IMR-90 (cell line): ENCODE results near the gene RAPH1. TPM values are rescaled to one million over a fixed set of nuclear protein-coding genes. Genes with fewer than 3 reads are reported as not detected.

ENCODE experiments used
- ATAC-seq: fragments of 200-7000 bp; cut with Tn5 transposase; 2 replicates; pipeline ENCODE4 v1.9.1; 2020; ENCODE audit warnings: low read depth, mild to moderate bottlenecking, moderate library complexity
- BruUV-seq: library from RNA; stranded (reverse); fragments of 400-500 nt; replicated peaks from 2 replicates; lab custom pipeline; 2021; lab: Mats Ljungman, UMichigan
- CTCF ChIA-PET: fragments of 300-600 bp; formaldehyde crosslinking; extraction: SDS; loops from one replicate; lab custom pipeline; 2021; ENCODE audit warnings: antibody characterized with exemption; lab: Yijun Ruan, JAX
- POLR2A ChIA-PET: fragments of 300-600 bp; sonication (Branson Sonifier 250); formaldehyde crosslinking; loops from one replicate; lab custom pipeline; 2022; ENCODE audit warnings: antibody characterized with exemption; ENCODE audit not compliant: unreplicated experiment; lab: Charles Lee
- DNase-seq: peaks from one replicate; pipeline ENCODE4 v3.0.0; 2013
- H2AFZ ChIP-seq: replicated peaks from 2 replicates; pipeline ENCODE3; 2013; ENCODE audit warnings: low read length, mild to moderate bottlenecking; ENCODE audit not compliant: poor library complexity
- H2AK5ac ChIP-seq: 2 replicates; pipeline ENCODE4 v1.6.1; 2013; ENCODE audit warnings: low read depth, low read length, inconsistent platforms
- H2AK9ac ChIP-seq: replicated peaks from 2 replicates; pipeline ENCODE3; 2013; ENCODE audit warnings: mild to moderate bottlenecking, low read depth, low read length, moderate library complexity; ENCODE audit not compliant: poor library complexity
- H2BK120ac ChIP-seq: 2 replicates; pipeline ENCODE4 v1.6.1; 2013; ENCODE audit warnings: low read depth, low read length, inconsistent platforms
- H2BK15ac ChIP-seq: 3 replicates; pipeline ENCODE4 v1.6.1; 2013; ENCODE audit warnings: low read depth, low read length, inconsistent platforms
- H2BK20ac ChIP-seq: 2 replicates; pipeline ENCODE4 v1.6.1; 2013; ENCODE audit warnings: low read depth, mild to moderate bottlenecking, inconsistent platforms, low read length, moderate library complexity
- H2BK5ac ChIP-seq: 2 replicates; pipeline ENCODE4 v1.6.1; 2013; ENCODE audit warnings: mild to moderate bottlenecking, low read depth, low read length, inconsistent platforms; ENCODE audit not compliant: poor library complexity, severe bottlenecking
- H3K14ac ChIP-seq: replicated peaks from 2 replicates; pipeline ENCODE4 v1.6.1; 2013; ENCODE audit warnings: low read depth, low read length, inconsistent platforms
- H3K18ac ChIP-seq: 2 replicates; pipeline ENCODE4 v1.6.1; 2013; ENCODE audit warnings: low read depth, low read length, control low read depth
- H3K23ac ChIP-seq: 2 replicates; pipeline ENCODE4 v1.6.1; 2013; ENCODE audit warnings: low read depth, low read length, inconsistent platforms
- H3K27ac ChIP-seq: 2 replicates; pipeline ENCODE4 v1.5.1; 2013; ENCODE audit warnings: mild to moderate bottlenecking, control low read depth, low read length; ENCODE audit not compliant: insufficient read depth
- H3K27me3 ChIP-seq: 2 replicates; pipeline ENCODE4 v1.6.1; 2013; ENCODE audit warnings: low read length; ENCODE audit not compliant: control insufficient read depth, insufficient read depth
- H3K36me3 ChIP-seq: 2 replicates; pipeline ENCODE4 v1.6.1; 2013; ENCODE audit warnings: low read length, mixed read lengths; ENCODE audit not compliant: control insufficient read depth, insufficient read depth
- H3K4ac ChIP-seq: 2 replicates; pipeline ENCODE4 v1.6.1; 2013; ENCODE audit warnings: low read depth, low read length, inconsistent platforms
- H3K4me1 ChIP-seq: 2 replicates; pipeline ENCODE4 v1.6.1; 2013; ENCODE audit warnings: low read length, mixed read lengths; ENCODE audit not compliant: control insufficient read depth, insufficient read depth
- H3K4me2 ChIP-seq: 2 replicates; pipeline ENCODE4 v1.6.1; 2013; ENCODE audit warnings: low read depth, mild to moderate bottlenecking, control low read depth, low read length, moderate library complexity
- H3K4me3 ChIP-seq: 2 replicates; pipeline ENCODE4 v1.5.1; 2013; ENCODE audit warnings: low read depth, mild to moderate bottlenecking, control low read depth, low read length, moderate library complexity; ENCODE audit not compliant: insufficient read depth
- H3K56ac ChIP-seq: 2 replicates; pipeline ENCODE4 v1.6.1; 2013; ENCODE audit warnings: low read length, inconsistent platforms; ENCODE audit not compliant: insufficient read depth; ENCODE audit errors: extremely low read depth
- H3K79me1 ChIP-seq, 2 experiments: 2 replicates each; pipeline ENCODE4 v1.6.1; 2013; ENCODE audit warnings: low read length in 2 of 2, inconsistent platforms in 1 of 2, low read depth in 1 of 2
- H3K9ac ChIP-seq: 2 replicates; pipeline ENCODE4 v1.6.1; 2013; ENCODE audit warnings: low read depth, low read length, control low read depth
- H3K9me1 ChIP-seq: 2 replicates; pipeline ENCODE4 v1.6.1; 2013; ENCODE audit warnings: low read length, inconsistent platforms; ENCODE audit not compliant: insufficient read depth
- H3K9me3 ChIP-seq: 2 replicates; pipeline ENCODE4 v1.6.1; 2013; ENCODE audit warnings: low read length; ENCODE audit not compliant: control insufficient read depth, insufficient read depth
- H4K20me1 ChIP-seq: 2 replicates; pipeline ENCODE4 v1.6.1; 2013; ENCODE audit warnings: low read length, inconsistent platforms; ENCODE audit not compliant: insufficient read depth
- H4K5ac ChIP-seq: 2 replicates; pipeline ENCODE4 v1.6.1; 2013; ENCODE audit warnings: mild to moderate bottlenecking, low read depth, low read length, control low read depth
- H4K8ac ChIP-seq, 2 experiments: 2 replicates each; pipeline ENCODE4 v1.6.1; 2013; ENCODE audit warnings: low read depth in 2 of 2, low read length in 2 of 2, control low read depth in 1 of 2, inconsistent platforms in 1 of 2
- H4K91ac ChIP-seq: 2 replicates; pipeline ENCODE4 v1.6.1; 2013; ENCODE audit warnings: low read depth, low read length, inconsistent platforms; ENCODE audit not compliant: insufficient read depth
- CEBPB ChIP-seq: IDR thresholded peaks from 2 replicates; pipeline ENCODE4 v1.6.1; 2012; ENCODE audit warnings: low read depth, low read length, improper control_type of control experiment
- CHD1 ChIP-seq: IDR thresholded peaks from 2 replicates; pipeline ENCODE4 v1.6.1; 2012; ENCODE audit warnings: low read depth, low read length, improper control_type of control experiment
- CTCF ChIP-seq: conservative IDR thresholded peaks from 2 replicates; pipeline ENCODE4 v1.5.1; 2012; ENCODE audit warnings: mild to moderate bottlenecking, low read depth, low read length, improper control_type of control experiment
- FOS ChIP-seq: fragments of 150-350 bp; IDR thresholded peaks from 2 replicates; pipeline ENCODE4 v1.6.1; 2016; ENCODE audit warnings: low read depth, low read length
- MAFK ChIP-seq: IDR thresholded peaks from 2 replicates; pipeline ENCODE4 v1.6.1; 2012; ENCODE audit warnings: low read depth, low read length, improper control_type of control experiment
- MAZ ChIP-seq: IDR thresholded peaks from 2 replicates; pipeline ENCODE4 v1.6.1; 2012; ENCODE audit warnings: low read depth, mild to moderate bottlenecking, low read length, improper control_type of control experiment, moderate library complexity, borderline replicate concordance
- NFE2L2 ChIP-seq: fragments of 150-350 bp; IDR thresholded peaks from 2 replicates; pipeline ENCODE4 v1.6.1; 2016; ENCODE audit warnings: low read depth, mild to moderate bottlenecking, low read length
- POLR2A ChIP-seq: IDR thresholded peaks from 2 replicates; pipeline ENCODE4 v1.6.1; 2012; ENCODE audit warnings: mild to moderate bottlenecking, low read depth, low read length
- RFX5 ChIP-seq: IDR thresholded peaks from 2 replicates; pipeline ENCODE4 v1.8.0; 2012; ENCODE audit warnings: low read depth, mild to moderate bottlenecking, low read length, moderate library complexity
- SMC3 ChIP-seq: fragments of 150-350 bp; IDR thresholded peaks from 2 replicates; pipeline ENCODE4 v1.6.1; 2016; ENCODE audit warnings: low read depth, mild to moderate bottlenecking, antibody characterized with exemption, low read length, moderate library complexity
- whole genome bisulfite sequencing, 2 experiments: methylation state at CpG; one replicate each; pipeline versions ENCODE4 v1.1.5 to v1.1.7; 2013; ENCODE audit warnings: missing lambda C conversion rate in 2 of 2; ENCODE audit not compliant: insufficient read length in 1 of 2; ENCODE audit errors: extremely low coverage in 2 of 2; 5-methylcytosine and 5-hydroxymethylcytosine counted together
- dilution Hi-C: fragments of 300-500 bp; cut with HindIII; formaldehyde crosslinking; loops from one replicate; pipeline ENCODE4 v1.14.3; 2018; ENCODE audit warnings: low sequenced_read_pairs; ENCODE audit not compliant: unreplicated experiment
- in situ Hi-C: fragments of 300-500 bp; cut with MboI; formaldehyde crosslinking; loops from 3 replicates; pipeline ENCODE4 v1.14.3; 2019; ENCODE audit warnings: low sequenced_read_pairs, inconsistent platforms, mixed read lengths
- intact Hi-C: fragments of 100-400 bp; cut with micrococcal nuclease; formaldehyde crosslinking; loops from 2 replicates; pipeline ENCODE4 v1.10.0; 2022
- polyA plus RNA-seq, 3 experiments: library from polyadenylated mRNA; depleted of rRNA; stranded (reverse); fragments of >200 nt; gene quantifications; 2 replicates each; pipeline ENCODE4 v1.2.3, GENCODE V29; 2012; ENCODE audit warnings: low replicate concordance in 1 of 3
- total RNA-seq: library from RNA; depleted of rRNA; stranded (reverse); fragments of >200 nt; gene quantifications from 2 replicates; pipeline ENCODE4 v1.2.3, GENCODE V29; 2012

RAPH1 gene
- total and polyA plus RNA-seq, 2 of the 4 experiments (the other 2 are of a cell fraction), result 7.5 to 15.1 TPM

DNA sequence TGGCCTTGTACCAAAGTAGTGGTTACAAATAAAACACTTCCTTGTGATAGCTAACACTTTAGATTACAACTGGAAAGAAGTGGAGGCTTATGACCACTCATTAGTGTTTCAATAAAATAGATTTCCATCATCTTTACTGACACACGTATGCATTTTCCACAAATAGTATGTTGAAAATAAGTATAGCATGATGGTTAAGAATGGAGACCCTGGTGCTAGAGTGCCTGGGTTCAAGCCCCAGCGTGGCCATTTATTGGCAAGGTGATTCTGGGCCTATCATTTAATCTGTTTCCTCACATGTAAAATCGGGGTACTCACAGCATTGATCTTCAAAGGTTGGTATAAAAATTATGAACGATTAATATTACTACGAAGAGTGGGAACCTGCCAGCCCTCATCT, 54.5 kb downstream of the RAPH1 start:
- intact Hi-C loops (no loop called here), in situ Hi-C loops (no loop called here)
- no peak overlapping the region for H4K5ac ChIP-seq

More for the DNA sequence above, 54.5 kb downstream of the RAPH1 start:
- Histone ChIP-seq H3K36me3 (peaks cover 12% of the 10 kb centered on the region), H3K9ac (no peak overlapping the region), H2AFZ (no peak overlapping the region), H2BK120ac (no peak overlapping the region), H2BK20ac (no peak overlapping the region), H2AK9ac (no peak overlapping the region), H3K4me2 (no peak overlapping the region), H4K8ac (no peak overlapping the region), H4K20me1 (no peaks in the 10 kb centered on the region), H3K4ac (no peak overlapping the region), H3K23ac (no peak overlapping the region), H3K27me3 (no peaks in the 10 kb centered on the region), H3K14ac (no peak overlapping the region), H3K79me1 (peaks cover 19 to 28% of the 10 kb centered on the region in 2 experiments), H2BK15ac (no peak overlapping the region), H2BK5ac (no peak overlapping the region), H3K18ac (no peak overlapping the region), H3K27ac (no peak overlapping the region), H3K56ac (no peak overlapping the region), H3K4me1 (no peaks in the 10 kb centered on the region; the same call in 1 of the 2 replicates), H4K91ac (no peak overlapping the region), H3K9me3 (no peaks in the 10 kb centered on the region), H3K9me1 (no peaks in the 10 kb centered on the region; the same call in 1 of the 2 replicates), H2AK5ac (no peak overlapping the region), H3K4me3 (no peak overlapping the region)
- ATAC-seq (no peak), DNase-seq (no peak)
- ChIA-PET POLR2A (no interaction called here), CTCF (no interaction called here)
- TF ChIP-seq SMC3 (no peak), MAZ (no peak), CTCF (no peak), FOS (no peak), MAFK (no peak), RFX5 (no peak), NFE2L2 (no peak), CEBPB (no peak), CHD1 (no peak), POLR2A (no peak)
- WGBS, 2 experiments, result no CpG with 5 or more reads among the region's 5 CpGs
- dilution Hi-C loops, result no loop called here
- BruUV-seq, result no TSS peak
